22Rv1 (cell line): ENCODE data around the gene SCAPER.

Experiments
- ZFX ChIP-seq: fragments of 450-650 bp; IDR thresholded peaks from 2 replicates; pipeline ENCODE4 v1.6.1; 2017; ENCODE audit warnings: antibody characterized with exemption, borderline replicate concordance
- TF ChIP-seq, protein P1 (sequence below): fragments of 450-650 bp; IDR thresholded peaks from 2 replicates; pipeline ENCODE4 v1.5.1; 2017; ENCODE audit warnings: mild to moderate bottlenecking

DNA sequence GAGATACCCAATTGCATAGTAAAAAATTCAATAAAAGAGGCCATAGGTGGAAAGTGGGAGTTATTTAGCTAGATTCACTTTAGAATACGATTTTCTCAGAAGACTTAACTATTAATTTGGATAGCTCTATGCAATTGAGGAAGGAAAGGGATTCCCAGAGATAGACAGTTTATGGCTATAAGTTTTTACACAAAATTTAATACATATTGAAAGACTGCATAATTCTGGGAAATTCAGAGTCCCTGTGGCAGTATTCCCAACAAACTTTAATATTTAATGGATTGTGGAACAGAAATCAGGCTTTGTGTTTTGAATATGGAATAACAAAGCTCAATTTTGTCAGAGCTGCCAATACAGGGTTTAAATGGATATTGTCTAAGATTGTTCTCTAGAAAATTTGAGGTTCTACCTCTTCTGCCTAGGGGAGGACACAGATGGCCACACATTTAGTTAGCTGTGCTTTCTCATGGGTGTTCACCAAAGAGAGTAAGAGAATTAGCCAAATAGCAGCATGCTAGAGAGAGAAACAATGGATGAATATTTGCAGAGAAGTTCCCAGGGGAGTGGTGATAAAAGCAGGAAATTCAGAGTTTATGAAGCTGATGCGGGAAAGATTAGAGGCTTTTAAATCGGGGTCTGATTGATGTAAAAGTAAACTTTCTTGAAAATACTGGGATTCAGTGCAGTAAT, 560.1 kb downstream of the SCAPER start:
- TF ChIP-seq, protein P1, sequence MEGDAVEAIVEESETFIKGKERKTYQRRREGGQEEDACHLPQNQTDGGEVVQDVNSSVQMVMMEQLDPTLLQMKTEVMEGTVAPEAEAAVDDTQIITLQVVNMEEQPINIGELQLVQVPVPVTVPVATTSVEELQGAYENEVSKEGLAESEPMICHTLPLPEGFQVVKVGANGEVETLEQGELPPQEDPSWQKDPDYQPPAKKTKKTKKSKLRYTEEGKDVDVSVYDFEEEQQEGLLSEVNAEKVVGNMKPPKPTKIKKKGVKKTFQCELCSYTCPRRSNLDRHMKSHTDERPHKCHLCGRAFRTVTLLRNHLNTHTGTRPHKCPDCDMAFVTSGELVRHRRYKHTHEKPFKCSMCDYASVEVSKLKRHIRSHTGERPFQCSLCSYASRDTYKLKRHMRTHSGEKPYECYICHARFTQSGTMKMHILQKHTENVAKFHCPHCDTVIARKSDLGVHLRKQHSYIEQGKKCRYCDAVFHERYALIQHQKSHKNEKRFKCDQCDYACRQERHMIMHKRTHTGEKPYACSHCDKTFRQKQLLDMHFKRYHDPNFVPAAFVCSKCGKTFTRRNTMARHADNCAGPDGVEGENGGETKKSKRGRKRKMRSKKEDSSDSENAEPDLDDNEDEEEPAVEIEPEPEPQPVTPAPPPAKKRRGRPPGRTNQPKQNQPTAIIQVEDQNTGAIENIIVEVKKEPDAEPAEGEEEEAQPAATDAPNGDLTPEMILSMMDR: no peak
- no peak for TF ChIP-seq ZFX
